Fibroblast of peridontal ligament (primary cell): ENCODE data around the gene IGFLR1.
A peak's percentile ranks its signal among the peaks of the same experiment; 100 is the strongest.

Source experiments
- DNase-seq: peaks from one replicate; pipeline ENCODE4 v3.0.0-alpha.2; 2010; ENCODE audit errors: extremely low read depth

The IGFLR1 gene

DNA sequence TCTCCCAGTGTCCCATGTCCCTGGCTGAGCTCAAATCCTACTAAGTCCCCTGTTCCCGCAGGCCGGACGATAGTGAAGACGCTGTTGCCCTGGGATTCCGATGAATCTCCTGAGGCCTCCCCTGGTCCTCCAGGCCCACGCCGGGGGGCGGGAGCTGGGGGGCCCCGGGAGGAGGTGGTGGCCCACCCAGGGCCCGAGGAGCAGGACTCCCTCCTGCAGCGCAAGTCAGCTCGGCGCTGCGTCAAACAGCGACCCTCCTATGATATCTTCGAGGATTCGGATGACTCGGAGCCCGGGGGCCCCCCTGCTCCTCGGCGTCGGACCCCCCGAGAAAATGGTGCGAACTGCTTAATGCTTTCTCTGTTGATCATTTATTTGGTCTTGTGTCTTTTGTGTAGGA is 18.6 kb downstream of the IGFLR1 start:
- no peak for DNase-seq

DNA sequence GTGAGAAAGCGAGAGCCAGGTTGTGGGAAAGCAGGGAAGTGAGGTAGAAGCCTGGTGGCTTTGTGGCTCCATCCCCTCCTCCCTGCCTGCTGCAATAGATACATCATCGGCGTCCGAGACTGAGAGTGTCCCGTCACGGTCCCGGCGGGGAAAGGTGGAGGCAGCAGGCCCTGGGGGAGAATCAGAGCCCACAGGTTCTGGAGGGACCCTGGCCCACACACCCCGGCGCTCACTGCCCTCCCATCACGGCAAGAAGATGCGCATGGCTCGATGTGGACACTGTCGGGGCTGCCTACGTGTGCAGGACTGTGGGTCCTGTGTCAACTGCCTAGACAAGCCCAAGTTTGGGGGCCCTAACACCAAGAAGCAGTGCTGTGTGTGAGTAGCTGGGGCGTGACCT is 19.4 kb downstream of the IGFLR1 start:
- DNase-seq: no peak

DNA sequence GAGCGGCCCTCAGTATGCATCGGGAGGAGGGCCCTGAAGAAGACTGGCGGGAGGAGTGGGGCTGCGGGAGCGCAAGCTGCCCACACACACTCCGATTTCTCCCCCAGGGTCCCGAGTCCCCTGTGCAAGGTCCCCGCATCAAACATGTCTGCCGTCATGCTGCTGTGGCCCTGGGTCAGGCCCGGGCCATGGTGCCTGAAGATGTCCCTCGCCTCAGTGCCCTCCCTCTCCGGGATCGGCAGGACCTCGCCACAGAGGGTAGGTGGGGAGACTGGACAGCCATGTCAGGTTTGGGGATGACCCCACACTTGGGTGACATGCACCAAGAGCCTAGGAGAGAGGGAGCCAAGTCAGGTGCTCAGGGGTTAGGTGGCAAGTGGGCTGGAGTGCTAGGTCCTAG is 19.8 kb downstream of the IGFLR1 start:
- no peak for DNase-seq

DNA sequence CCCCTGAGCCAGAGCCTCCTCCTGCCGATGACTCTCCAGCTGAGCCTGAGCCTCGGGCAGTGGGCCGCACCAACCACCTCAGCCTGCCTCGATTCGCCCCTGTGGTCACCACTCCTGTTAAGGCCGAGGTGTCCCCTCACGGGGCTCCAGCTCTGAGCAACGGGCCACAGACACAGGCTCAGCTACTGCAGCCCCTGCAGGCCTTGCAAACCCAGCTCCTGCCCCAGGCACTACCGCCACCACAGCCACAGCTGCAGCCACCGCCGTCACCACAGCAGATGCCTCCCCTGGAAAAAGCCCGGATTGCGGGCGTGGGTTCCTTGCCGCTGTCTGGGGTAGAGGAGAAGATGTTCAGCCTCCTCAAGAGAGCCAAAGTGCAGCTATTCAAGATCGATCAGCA is 20.9 kb downstream of the IGFLR1 start:
- no peak for DNase-seq

DNA sequence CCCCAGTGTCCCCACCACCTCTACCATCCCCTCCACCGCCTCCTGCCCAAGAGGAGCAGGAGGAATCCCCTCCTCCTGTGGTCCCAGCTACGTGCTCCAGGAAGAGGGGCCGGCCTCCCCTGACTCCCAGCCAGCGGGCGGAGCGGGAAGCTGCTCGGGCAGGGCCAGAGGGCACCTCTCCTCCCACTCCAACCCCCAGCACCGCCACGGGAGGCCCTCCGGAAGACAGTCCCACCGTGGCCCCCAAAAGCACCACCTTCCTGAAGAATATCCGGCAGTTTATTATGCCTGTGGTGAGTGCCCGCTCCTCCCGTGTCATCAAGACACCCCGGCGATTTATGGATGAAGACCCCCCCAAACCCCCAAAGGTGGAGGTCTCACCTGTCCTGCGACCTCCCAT is 21.6 kb downstream of the IGFLR1 start:
- DNase-seq: no peak

DNA sequence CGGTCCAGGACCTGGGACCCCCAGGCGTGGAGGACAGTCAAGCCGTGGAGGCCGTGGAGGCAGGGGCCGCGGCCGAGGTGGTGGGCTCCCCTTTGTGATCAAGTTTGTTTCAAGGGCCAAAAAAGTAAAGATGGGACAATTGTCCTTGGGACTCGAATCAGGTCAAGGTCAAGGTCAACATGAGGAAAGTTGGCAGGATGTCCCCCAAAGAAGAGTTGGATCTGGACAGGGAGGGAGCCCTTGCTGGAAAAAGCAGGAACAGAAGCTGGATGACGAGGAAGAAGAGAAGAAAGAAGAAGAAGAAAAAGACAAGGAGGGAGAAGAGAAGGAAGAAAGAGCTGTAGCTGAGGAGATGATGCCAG is 22.1 kb downstream of the IGFLR1 start:
- no peak for DNase-seq

DNA sequence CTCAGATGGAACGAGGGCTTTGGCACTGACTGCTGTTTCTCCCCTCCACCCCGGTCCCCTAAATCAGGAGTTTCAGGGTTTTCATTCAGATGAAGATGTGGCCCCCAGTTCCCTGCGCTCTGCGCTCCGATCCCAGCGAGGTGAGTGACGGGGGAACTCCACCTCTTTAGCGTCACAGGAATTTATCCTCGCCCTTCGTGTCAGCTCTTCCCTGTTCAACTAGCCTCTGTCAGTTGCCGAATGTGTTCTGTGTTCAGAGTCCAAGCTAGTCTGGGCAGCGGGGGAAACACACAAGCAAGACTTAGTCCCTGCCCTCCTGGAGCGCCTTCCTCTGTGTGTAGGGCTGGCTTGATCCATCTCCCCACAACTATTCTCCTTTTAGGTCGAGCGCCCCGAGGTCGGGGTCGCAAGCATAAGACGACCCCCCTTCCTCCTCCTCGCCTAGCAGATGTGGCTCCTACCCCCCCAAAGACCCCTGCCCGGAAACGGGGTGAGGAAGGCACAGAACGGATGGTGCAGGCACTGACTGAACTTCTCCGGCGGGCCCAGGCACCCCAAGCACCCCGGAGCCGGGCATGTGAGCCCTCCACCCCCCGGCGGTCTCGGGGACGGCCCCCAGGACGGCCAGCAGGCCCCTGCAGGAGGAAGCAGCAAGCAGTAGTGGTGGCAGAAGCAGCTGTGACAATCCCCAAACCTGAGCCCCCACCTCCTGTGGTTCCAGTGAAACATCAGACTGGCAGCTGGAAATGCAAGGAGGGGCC is 22.7 kb downstream of the IGFLR1 start:
- no peak for DNase-seq

DNA sequence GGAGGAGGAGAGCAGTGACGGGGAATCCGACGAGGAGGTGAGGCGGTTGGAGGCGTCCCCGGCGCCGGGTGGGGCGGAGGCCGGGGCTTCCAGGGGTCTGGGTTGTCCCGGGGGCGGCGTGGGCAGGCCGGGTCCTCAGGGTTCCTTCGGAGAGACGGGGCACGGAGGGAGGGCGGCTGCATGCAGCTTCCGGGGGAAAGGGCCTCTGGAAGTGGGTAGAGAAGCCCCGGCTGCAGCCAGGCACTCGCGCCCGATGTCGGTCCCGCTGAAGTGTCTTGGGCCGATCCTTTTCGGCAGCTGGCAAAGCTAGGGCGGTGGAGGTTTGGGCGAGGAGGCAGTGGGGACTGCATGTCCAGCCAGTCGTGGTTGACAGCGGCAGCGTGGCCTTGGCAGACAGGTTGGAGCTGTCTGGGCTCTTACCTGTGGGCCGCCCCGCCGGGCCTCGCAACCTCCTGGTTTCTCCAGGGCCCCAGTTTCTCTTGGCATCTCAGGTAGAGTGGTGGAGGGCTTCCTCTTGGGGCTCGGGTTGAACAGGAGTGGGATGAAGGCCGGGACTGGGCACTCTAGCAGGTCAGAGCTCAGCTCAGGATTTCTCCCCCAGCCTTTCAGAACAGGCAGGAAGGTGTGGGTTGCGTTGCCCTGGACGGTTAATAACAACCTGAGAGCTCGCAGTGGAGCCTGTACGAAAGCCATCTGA is 23.8 kb downstream of the IGFLR1 start:
- no peak for DNase-seq

DNA sequence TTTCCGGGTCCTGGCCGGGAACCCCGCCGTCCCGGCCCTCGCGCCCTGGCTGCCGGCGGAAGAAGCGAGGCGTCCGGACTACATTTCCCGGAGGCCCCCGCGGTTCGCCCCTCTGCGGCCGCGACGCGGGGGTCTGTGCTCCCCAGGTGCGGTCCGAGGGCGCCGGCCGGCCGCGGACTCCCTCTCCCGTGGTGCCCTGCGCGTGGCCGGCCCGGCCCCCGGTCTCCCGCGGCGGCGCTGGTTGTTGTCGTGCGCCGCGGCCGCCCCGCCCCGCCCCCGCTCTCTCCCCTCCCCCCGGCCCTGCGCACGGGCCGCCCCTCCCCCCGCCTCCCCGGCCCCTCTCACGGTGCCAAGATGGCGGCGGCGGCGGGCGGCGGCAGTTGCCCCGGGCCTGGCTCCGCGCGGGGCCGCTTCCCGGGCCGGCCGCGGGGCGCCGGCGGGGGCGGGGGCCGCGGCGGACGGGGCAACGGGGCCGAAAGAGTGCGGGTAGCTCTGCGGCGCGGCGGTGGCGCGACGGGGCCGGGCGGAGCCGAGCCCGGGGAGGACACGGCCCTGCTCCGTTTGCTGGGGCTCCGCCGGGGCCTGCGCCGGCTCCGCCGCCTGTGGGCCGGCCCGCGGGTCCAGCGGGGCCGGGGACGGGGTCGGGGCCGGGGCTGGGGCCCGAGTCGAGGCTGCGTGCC is 24.4 kb downstream of the IGFLR1 start, which contains the start of gene KMT2B:
Gene KMT2B, plus strand, starts transcription at position 339 of the 680 bp plus-strand sequence. Its CDS starts 16 bp downstream, at position 355.
- DNase-seq: no peak

DNA sequence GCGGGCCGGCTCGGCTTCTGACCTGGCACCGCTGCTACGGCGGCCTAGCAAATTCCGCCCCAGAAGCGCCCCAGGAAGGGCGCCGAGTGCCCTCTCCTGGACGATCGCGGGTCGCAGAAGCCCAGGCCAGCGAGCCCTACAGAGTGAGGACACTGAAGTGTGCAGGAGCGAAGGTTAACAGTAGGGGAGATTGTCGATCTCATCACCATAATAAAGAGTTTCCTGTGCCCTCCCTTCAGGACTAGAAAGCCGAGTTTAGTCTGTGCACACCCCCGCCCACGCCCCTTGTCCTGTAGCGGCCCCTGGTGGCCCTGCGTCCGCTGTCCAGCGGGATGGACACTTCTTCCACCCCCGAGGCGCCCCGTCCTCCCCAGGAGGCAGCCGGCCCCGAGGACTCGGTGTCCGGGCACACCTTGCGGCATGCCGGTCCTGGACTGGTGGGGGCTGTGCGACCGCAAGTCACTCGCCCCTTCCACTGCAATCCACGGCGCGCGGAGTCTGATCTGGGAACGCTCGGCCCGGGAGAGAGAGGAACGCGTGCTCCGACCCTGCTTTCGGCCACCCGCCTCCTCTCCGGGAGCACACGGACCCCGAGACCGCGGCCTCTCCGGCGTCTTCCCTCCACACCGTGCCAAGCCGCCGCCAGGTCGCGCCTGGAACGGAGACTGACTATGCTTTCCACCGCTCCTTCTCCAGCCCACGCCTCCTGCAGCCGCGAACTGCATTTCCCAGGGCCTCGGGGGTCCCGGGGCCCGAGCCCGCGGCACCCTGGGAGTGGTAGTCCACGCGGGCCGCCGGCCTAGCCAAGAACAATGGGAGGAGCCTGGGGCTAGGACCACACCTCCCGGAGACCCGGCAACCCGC is 25.2 kb downstream of the IGFLR1 start:
- peak; percentile 90 for DNase-seq

DNA sequence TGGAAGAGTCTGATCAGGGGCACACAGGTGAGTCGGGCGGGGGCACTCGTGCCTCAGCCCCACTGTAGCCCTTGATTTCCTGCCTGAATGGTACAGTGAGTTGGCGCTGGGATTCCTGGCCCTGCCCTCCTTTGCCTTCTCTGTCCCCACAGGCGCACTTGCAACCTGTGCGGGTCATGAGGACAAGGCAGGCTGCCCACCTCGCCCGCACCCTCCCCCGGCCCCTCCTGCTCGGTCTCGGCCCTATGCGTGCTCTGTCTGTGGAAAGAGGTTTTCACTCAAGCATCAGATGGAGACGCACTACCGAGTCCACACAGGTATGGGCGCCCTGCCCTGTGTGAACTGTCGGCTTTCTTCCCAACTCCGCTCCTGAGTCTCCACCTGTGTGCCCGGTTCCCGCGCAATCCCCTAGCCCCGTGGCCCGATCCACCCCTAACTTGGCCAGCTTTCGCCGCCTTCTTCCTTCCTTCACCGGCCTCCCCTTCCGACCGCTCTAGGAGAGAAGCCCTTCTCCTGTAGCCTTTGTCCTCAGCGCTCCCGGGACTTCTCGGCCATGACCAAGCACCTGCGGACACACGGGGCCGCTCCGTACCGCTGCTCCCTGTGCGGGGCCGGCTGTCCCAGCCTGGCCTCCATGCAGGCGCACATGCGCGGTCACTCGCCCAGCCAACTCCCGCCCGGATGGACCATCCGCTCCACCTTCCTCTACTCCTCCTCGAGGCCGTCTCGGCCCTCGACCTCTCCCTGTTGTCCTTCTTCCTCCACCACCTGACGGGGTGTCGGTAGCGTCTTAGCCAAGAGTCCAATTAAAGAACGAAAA is 26.1 kb downstream of the IGFLR1 start:
- DNase-seq: no peak

DNA sequence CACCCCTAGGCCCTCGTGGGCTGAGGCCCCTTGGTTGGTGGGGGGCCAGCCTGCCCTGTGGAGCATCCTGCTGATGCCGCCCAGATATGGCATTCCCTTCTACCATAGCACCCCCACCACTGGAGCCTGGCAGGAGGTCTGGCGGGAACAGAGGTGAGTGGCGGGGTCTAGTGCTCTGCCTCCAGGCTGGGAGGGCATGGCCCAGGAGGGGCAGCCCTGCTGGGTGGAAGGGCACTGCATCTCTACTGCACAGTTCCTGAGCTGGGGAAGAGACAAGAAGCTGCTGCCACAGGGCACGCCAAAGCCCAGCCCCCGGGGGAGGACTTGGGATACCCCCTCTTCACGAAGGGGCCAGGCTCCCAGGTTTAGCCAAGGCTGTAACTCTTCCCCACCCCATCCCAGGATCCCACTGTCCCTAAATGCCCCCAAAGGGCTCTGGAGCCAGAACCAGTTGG is 26.9 kb downstream of the IGFLR1 start:
- DNase-seq: no peak

DNA sequence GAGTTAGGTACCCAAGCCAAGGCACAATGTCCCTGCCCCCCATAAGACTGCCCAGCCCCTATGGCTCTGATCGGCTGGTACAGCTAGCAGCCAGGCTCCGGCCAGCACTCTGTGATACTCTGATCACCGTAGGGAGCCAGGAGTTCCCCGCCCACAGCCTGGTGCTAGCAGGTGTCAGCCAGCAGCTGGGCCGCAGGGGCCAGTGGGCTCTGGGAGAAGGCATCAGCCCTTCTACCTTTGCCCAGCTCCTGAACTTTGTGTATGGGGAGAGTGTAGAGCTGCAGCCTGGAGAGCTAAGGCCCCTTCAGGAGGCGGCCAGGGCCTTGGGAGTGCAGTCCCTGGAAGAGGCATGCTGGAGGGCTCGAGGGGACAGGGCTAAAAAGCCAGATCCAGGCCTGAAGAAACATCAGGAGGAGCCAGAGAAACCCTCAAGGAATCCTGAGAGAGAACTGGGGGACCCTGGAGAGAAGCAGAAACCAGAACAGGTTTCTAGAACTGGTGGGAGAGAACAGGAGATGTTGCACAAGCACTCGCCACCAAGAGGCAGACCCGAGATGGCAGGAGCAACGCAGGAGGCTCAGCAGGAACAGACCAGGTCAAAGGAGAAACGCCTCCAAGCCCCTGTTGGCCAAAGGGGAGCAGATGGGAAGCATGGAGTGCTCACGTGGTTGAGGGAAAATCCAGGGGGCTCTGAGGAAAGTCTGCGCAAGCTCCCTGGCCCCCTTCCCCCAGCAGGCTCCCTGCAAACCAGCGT is 27.5 kb downstream of the IGFLR1 start:
- no peak for DNase-seq

DNA sequence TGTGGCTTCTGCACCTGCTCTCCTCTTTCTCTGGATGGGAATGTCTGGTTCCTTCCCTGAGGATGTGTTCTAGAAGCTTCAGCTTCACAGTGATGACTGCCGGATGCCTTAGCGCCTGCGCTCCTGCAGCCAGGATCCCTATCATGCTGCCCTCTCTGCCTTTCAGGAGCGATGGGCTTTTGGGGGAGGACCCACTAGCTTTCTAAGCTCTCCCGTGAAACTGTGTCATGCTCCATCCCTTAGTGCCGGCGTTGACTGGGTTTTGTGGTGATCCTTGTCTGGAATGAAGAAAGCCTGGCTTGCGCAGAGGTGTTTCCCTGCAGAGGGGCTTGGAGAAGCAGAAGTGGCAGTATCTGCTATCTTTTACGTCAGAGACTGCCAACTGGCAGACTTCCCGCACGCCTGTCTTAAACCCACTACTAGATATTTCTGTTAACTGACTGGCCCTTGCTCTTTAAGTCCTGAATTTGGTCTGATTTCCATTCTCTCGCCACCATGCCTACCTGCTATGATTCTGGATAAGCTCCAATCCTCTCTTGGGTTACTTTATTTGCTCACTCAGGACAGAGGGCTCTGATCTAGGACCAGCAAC is 28.3 kb downstream of the IGFLR1 start:
- DNase-seq: no peak

DNA sequence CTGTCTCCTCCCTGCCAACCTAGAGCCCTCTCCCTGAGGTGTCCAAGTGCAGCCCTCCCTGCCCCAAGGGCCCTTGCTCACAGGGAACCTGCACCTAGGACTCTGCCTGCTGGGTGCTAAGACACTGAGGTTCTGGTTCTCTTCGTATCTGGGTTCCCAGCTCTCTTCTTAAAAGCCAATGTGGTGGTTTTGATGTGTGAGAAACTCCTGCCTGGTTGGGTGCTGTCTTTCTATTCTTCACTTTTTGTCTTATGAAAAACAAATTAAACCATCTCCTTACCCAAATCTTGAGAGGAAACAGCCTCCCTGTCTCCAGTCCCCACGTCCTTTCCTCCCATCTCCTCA is 28.8 kb downstream of the IGFLR1 start:
- no peak for DNase-seq

DNA sequence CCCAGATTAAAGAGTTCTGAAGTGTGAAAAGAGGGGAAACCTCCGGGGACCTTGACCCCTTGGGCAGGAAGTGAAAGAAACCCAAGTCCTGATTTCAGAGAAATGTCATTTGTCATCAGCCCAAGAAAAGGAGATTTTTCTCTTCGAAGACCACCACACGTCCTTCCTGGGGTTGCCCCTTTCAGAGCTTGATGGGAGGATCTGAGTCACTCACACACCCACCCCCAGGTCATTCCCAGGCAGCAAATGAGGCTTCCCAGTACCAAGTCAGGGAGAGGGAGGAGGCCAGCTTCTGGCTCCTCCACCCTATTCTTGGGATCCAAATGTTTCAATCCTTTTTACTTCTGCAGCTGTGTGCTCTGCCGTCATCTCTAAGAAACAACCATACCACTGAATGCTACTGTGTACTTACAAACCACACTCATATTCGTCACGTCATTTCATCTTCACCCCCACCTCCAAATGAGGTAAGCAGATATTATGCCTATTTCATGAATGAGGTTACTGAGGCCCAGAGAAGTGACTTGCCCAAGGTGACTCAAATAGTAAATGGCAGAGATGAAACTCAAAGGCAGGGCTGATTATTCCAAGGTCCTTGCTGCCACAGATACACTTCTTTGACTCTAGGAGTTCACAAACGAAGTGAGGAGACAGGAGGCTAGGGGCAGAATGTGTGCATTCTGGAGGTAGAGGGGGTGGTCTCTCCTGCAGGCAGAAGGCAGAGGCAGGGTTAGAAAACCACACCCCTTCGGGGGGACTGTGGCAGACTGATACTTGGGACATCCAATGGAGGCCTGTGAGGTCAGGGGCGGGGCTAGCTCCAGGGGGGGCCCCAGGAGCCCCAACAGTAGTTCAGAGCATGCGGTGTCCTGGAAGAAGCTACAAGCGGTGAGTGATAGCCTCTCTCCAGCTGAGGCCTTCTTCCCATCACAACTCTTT is 29.4 kb downstream of the IGFLR1 start:
- DNase-seq: no peak

DNA sequence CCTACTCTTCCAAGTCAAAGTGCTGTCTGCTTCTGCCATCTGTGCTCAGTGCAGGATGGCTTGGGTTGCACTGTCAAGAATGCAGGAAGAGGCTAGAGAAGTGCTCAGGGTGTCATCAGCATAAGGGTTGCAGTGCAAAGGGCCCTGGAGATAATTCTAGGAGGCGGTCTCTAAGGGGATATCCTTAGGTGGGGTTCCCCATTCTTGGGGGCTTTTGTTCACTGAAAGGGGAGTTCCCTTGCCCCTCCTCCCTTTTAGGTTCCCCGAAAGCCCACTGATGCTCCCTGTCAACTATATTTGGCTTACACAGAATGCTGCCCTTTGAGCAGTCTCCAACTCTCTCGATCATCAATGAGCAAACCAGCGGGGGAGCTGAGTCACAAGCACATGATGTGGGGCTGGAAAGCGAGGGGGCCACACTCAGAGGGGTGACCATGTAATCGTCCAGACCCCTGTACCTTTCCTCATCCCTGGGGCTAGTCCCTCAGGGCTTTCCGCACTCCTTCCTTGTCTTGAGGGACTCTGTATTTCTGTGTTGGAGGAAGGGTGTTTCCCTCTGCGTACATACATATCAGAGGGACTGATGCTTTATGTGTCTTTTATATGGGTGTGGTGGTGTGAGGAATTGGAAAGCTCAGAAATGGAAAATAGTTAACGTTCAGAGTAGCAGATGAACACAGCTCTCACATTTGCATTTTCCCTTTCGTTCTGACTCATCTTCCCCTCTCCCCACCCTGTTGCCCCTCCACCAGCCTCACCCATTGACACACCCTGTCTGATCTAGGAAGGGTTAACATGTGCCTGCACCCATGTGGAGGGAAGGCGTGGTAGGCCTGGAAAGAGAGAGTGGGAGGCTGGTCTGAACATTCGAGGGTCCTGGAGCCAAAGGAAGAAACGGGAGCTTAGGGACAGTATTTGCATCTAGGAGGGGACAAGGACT is 31.2 kb downstream of the IGFLR1 start:
- DNase-seq: no peak

DNA sequence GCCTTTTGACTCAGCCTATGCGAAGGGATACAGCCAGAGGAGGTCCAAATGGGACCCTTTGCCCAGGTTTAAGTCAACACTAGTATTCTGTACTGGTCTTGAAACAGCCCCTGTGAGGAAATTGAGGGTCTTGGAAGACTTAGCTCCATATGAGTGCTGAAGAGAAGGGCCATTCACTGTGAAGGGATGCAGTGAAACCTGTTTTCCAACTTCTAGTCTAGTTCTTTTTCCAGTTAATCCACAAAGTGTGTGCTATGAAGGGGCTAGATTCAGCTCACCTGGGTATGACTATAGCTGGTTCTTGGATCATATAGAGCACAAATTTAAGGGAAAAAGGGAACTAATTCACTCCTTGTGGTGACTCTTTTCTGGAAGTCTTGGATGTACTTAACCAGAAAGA is 33.9 kb downstream of the IGFLR1 start:
- DNase-seq: no peak
